Measurements from ENCODE around the gene RSPH4A. TPM values are rescaled to one million over a fixed set of nuclear protein-coding genes. Genes with fewer than 3 reads are reported as not detected.
"Not testable (repeated sequence)": the region's sequence is repeated elsewhere in the genome, so short reads cannot be mapped to it uniquely, and the experiment has no call there.

The RSPH4A gene
- total and polyA plus RNA-seq, 4 experiments from 2014 or later, result 0.39 to 0.44 TPM; not detected in 2

DNA sequence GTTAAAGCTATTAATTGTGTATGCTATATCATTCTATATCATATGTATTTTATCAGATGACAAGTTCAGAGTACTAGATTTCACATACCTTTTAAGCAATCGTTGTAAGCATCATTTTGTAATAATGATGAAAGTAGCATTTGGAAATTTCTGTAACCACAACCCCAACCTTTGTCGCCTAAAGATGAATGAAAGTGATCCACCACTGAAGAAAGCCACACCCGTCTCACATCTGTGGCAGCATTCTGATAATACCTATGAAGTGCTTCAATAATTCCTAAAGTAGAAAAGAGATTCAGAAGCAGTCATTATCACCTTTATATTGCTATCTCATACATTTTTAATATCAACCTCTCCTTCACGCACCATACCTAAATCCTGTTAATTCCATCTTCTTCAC is 35.6 kb downstream of the RSPH4A start:
- H3K4me3 Mint-ChIP-seq, result no peak overlapping the region
- H3K27me3 Mint-ChIP-seq, result no peaks in the 10 kb centered on the region
- peaks cover 4% of the 10 kb centered on the region for H3K4me1 ChIP-seq (ENCODE audit: insufficient read depth, low read length)
- H3K9me3 ChIP-seq (ENCODE audit: control insufficient read depth in 1 of 2, low read length in 2 of 2), result no peaks in the 10 kb centered on the region
- DNase-seq, result no peak
- POLR2A ChIA-PET (ENCODE audit: partially characterized antibody), result interaction anchor here (1.6 kb wide), 1 partner anchor 80 kb away, joined by 3 read pairs; the partner anchor contains the start of gene RWDD1
- no peaks in the 10 kb centered on the region for H3K9me3 Mint-ChIP-seq
- H3K4me3 ChIP-seq (ENCODE audit: low read length in 2 of 2), result no peak overlapping the region
- intact Hi-C loops (cut with micrococcal nuclease), result no loop called here
- CTCF ChIA-PET (ENCODE audit: partially characterized antibody), result no interaction called here
- no peaks in the 10 kb centered on the region for H3K27me3 ChIP-seq (ENCODE audit: insufficient read depth, low read length)
- peaks cover 27% of the 10 kb centered on the region for H3K36me3 ChIP-seq (ENCODE audit: insufficient read depth, low read length)
- peaks cover 0 to 11% (median 5%) of the 10 kb centered on the region in 4 donors for H3K4me1 Mint-ChIP-seq
- H3K27ac Mint-ChIP-seq, result peak overlapping the region in 3 of 7 donors; percentile 58 to 76 (median 61)
- no peak overlapping the region for H3K27ac ChIP-seq (ENCODE audit: low read depth, low read length)
- H3K36me3 Mint-ChIP-seq, result peaks cover 31 to 41% of the 10 kb centered on the region in 2 donors

DNA sequence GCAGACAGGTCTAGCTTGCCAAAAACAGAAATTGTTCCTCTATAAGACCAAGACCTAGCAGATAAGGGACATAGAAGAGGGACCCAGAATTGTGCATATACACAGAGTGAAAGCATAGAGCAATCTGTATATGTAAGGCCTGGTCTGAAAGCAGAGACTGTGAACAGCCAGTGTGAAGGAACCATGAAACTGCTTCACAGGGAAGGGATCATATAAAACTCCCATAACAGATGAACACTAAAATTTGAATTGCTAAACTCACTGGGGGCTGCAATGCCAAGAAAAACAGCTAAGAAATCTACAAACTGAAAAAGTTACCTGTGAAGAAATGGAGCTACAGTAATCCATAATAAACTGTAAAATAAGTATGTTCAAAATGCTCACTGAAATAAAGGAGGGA is 45.3 kb downstream of the RSPH4A start:
- Histone ChIP-seq H3K4me1 (ENCODE audit: insufficient read depth, low read length) (peaks cover 51% of the 10 kb centered on the region), H3K27me3 (ENCODE audit: insufficient read depth, low read length) (no peaks in the 10 kb centered on the region), H3K4me3 (ENCODE audit: low read length in 2 of 2) (no peak overlapping the region), H3K27ac (ENCODE audit: low read depth, low read length) (no peak overlapping the region), H3K9me3 (ENCODE audit: control insufficient read depth in 1 of 2, low read length in 2 of 2) (no peaks in the 10 kb centered on the region), H3K36me3 (ENCODE audit: insufficient read depth, low read length) (peaks cover 8% of the 10 kb centered on the region)
- POLR2A ChIA-PET (ENCODE audit: partially characterized antibody), result interaction anchor here (1.6 kb wide), 1 partner anchor 90 kb away, joined by 4 read pairs; the partner anchor contains the start of gene RWDD1
- CTCF ChIA-PET (ENCODE audit: partially characterized antibody), result no interaction called here
- no peak for DNase-seq
- Mint-ChIP-seq H3K27ac (peak overlapping the region in 2 of 7 donors; percentile 2 to 61), H3K4me3 (no peak overlapping the region), H3K4me1 (peaks cover 40 to 52% (median 44%) of the 10 kb centered on the region in 4 donors), H3K9me3 (no peaks in the 10 kb centered on the region), H3K36me3 (peaks cover 25% of the 10 kb centered on the region in 2 donors), H3K27me3 (no peaks in the 10 kb centered on the region)
- intact Hi-C loops (cut with micrococcal nuclease), result no loop called here

DNA sequence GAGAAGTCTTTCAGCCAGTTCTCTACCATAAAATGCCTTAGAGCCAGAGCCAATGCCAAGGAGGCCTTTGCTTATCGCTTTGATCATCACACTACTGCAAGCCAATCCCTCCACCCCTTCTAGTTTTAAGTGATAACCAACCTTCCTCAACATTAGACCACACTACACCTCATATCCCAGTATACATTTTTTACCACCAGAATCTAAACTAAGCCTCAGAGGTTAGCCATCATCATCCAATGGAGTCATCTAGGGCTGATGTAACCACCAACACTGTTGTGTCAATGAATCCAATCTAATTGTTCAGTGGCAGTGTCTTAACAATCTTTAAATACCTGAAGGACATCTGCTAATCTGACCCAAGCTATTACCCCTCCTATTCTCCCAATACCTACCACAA is 45.9 kb downstream of the RSPH4A start:
- Histone ChIP-seq H3K4me1 (ENCODE audit: insufficient read depth, low read length) (peaks cover 57% of the 10 kb centered on the region), H3K27ac (ENCODE audit: low read depth, low read length) (no peak overlapping the region), H3K4me3 (ENCODE audit: low read length in 2 of 2) (no peak overlapping the region), H3K9me3 (ENCODE audit: control insufficient read depth in 1 of 2, low read length in 2 of 2) (no peaks in the 10 kb centered on the region), H3K27me3 (ENCODE audit: insufficient read depth, low read length) (no peaks in the 10 kb centered on the region), H3K36me3 (ENCODE audit: insufficient read depth, low read length) (peaks cover 4% of the 10 kb centered on the region)
- intact Hi-C loops (cut with micrococcal nuclease), result no loop called here
- POLR2A ChIA-PET (ENCODE audit: partially characterized antibody), result no interaction called here
- Mint-ChIP-seq H3K27ac (peak overlapping the region in 3 of 7 donors; percentile 1 to 55 (median 49)), H3K27me3 (no peaks in the 10 kb centered on the region), H3K4me3 (peak overlapping the region in 1 of 8 donors; percentile 3), H3K9me3 (no peaks in the 10 kb centered on the region), H3K36me3 (peaks cover 19 to 20% of the 10 kb centered on the region in 2 donors), H3K4me1 (peaks cover 45 to 58% (median 49%) of the 10 kb centered on the region in 4 donors)
- CTCF ChIA-PET (ENCODE audit: partially characterized antibody), result interaction anchor here (1.3 kb wide), 1 partner anchor 15 kb away, joined by 3 read pairs; no protein-coding TSS in a partner anchor
- no peak for DNase-seq

DNA sequence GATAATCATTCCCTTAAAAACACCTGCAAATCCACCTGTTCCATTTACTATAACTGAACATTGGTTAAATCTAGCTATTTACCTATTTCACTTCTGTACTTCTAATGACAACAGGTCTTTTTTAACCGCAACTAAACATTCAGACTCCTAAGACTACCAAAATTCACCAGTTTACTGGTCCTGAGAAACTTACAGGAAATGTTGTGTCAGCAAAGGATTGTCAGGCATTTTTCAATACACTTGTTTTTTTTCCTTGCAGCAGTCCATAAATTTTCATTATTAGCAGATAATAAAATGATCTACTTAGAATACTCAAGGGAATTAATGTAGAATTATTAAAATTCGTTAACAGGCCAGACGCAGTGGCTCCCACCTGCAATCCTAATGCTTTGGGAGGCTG is 47.0 kb downstream of the RSPH4A start:
- H3K27me3 Mint-ChIP-seq, result no peaks in the 10 kb centered on the region
- no peak overlapping the region for H3K4me3 ChIP-seq (ENCODE audit: low read length in 2 of 2)
- peak overlapping the region in 3 of 7 donors; percentile 2 to 19 (median 4) for H3K27ac Mint-ChIP-seq
- no peaks in the 10 kb centered on the region for H3K9me3 ChIP-seq (ENCODE audit: control insufficient read depth in 1 of 2, low read length in 2 of 2)
- H3K4me1 Mint-ChIP-seq, result peaks cover 50 to 68% (median 58%) of the 10 kb centered on the region in 4 donors
- no peaks in the 10 kb centered on the region for H3K27me3 ChIP-seq (ENCODE audit: insufficient read depth, low read length)
- peak overlapping the region in 1 of 8 donors; percentile 3 for H3K4me3 Mint-ChIP-seq
- POLR2A ChIA-PET (ENCODE audit: partially characterized antibody), result interaction anchor here (1.1 kb wide), 1 partner anchor 17 kb away, joined by 4 read pairs; the partner anchor contains the start of gene KPNA5
- H3K27ac ChIP-seq (ENCODE audit: low read depth, low read length), result no peak overlapping the region
- intact Hi-C loops (cut with micrococcal nuclease), result no loop called here
- H3K9me3 Mint-ChIP-seq, result no peaks in the 10 kb centered on the region
- H3K36me3 ChIP-seq (ENCODE audit: insufficient read depth, low read length), result no peaks in the 10 kb centered on the region
- CTCF ChIA-PET (ENCODE audit: partially characterized antibody), result interaction anchor here (0.6 to 1.3 kb wide), 2 partner anchors 14 to 444 kb away, joined by 3 to 4 read pairs; no protein-coding TSS in a partner anchor
- peaks cover 66% of the 10 kb centered on the region for H3K4me1 ChIP-seq (ENCODE audit: insufficient read depth, low read length)
- DNase-seq, result no peak
- peaks cover 18 to 20% of the 10 kb centered on the region in 2 donors for H3K36me3 Mint-ChIP-seq

DNA sequence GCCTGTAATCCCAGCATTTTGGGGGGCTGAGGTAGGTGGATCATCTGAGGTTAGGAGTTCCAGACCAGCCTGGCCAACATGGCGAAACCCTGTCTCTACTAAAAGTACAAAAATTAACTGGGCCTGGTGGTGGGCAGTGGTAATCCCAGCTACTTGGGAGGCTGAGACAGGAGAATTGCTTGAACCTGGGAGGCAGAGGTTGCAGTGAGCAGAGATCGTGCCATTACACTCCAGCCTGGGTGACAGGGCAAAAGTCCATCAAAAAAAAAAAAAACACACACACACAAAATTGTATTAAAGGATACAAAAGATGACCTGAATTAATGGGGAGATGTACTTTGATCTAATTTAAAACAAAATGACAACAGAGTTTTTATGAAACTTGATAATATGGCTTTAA is 47.9 kb downstream of the RSPH4A start:
- H3K27me3 ChIP-seq (ENCODE audit: insufficient read depth, low read length); DNase-seq; H3K9me3 ChIP-seq (ENCODE audit: control insufficient read depth in 1 of 2, low read length in 2 of 2); H3K36me3 ChIP-seq (ENCODE audit: insufficient read depth, low read length); H3K27me3 Mint-ChIP-seq; H3K4me3 ChIP-seq (ENCODE audit: low read length in 2 of 2); H3K9me3 Mint-ChIP-seq; intact Hi-C loops (cut with micrococcal nuclease); H3K27ac ChIP-seq (ENCODE audit: low read depth, low read length): not testable (repeated sequence)
- Mint-ChIP-seq H3K27ac (peak overlapping the region in 1 of 7 donors; percentile 83), H3K36me3 (peaks cover 16 to 21% of the 10 kb centered on the region in 2 donors), H3K4me3 (peak overlapping the region in 5 of 8 donors; percentile 2 to 51 (median 17)), H3K4me1 (peaks cover 50 to 71% (median 60%) of the 10 kb centered on the region in 4 donors)
- H3K4me1 ChIP-seq (ENCODE audit: insufficient read depth, low read length), result peaks cover 66% of the 10 kb centered on the region
- ChIA-PET POLR2A (ENCODE audit: partially characterized antibody) (interaction anchor here (1.1 kb wide), 1 partner anchor 16 kb away, joined by 4 read pairs; the partner anchor contains the start of gene KPNA5), CTCF (ENCODE audit: partially characterized antibody) (interaction anchor here (0.6 kb wide), 1 partner anchor 444 kb away, joined by 4 read pairs; no protein-coding TSS in a partner anchor)

DNA sequence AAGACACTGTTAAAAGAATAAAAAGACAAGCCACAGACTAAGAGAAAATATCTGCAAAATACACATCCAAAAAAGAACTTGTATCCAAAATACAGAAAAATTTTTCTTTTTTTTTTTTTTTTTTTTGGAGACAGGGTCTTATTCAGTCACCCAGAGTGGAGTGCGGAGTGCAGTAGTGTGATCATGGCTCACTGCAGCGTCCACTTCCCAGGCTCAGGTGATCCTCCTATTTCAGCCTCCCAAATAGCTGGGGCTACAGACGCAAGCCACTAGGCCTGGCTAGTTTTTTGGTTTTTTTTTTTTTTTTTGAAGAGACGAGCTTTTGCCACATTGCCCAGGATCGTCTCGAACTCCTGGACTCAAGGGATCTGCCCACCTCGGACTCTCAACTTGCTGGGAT is 49.2 kb downstream of the RSPH4A start:
- H3K4me1 Mint-ChIP-seq, result peaks cover 43 to 68% (median 55%) of the 10 kb centered on the region in 4 donors
- Histone ChIP-seq H3K36me3 (ENCODE audit: insufficient read depth, low read length) (no peaks in the 10 kb centered on the region), H3K27ac (ENCODE audit: low read depth, low read length) (no peak overlapping the region), H3K27me3 (ENCODE audit: insufficient read depth, low read length) (no peaks in the 10 kb centered on the region), H3K4me1 (ENCODE audit: insufficient read depth, low read length) (peaks cover 66% of the 10 kb centered on the region), H3K9me3 (ENCODE audit: control insufficient read depth in 1 of 2, low read length in 2 of 2) (no peaks in the 10 kb centered on the region), H3K4me3 (ENCODE audit: low read length in 2 of 2) (no peak overlapping the region)
- intact Hi-C loops (cut with micrococcal nuclease), result no loop called here
- no peak for DNase-seq
- peaks cover 2% of the 10 kb centered on the region in 2 donors for H3K27me3 Mint-ChIP-seq
- H3K4me3 Mint-ChIP-seq, result peak overlapping the region in 7 of 8 donors; percentile 13 to 77 (median 51)
- peak overlapping the region in 2 of 7 donors; percentile 44 to 52 for H3K27ac Mint-ChIP-seq
- POLR2A ChIA-PET (ENCODE audit: partially characterized antibody), result interaction anchor here (1.6 kb wide), 1 partner anchor 94 kb away, joined by 5 read pairs; the partner anchor contains the start of gene RWDD1
- H3K9me3 Mint-ChIP-seq, result no peaks in the 10 kb centered on the region
- CTCF ChIA-PET (ENCODE audit: partially characterized antibody), result interaction anchor here (0.7 to 2.1 kb wide), 4 partner anchors 19 to 105 kb away, joined by 3 to 5 read pairs (median 4); no protein-coding TSS in a partner anchor
- peaks cover 9 to 16% of the 10 kb centered on the region in 2 donors for H3K36me3 Mint-ChIP-seq

DNA sequence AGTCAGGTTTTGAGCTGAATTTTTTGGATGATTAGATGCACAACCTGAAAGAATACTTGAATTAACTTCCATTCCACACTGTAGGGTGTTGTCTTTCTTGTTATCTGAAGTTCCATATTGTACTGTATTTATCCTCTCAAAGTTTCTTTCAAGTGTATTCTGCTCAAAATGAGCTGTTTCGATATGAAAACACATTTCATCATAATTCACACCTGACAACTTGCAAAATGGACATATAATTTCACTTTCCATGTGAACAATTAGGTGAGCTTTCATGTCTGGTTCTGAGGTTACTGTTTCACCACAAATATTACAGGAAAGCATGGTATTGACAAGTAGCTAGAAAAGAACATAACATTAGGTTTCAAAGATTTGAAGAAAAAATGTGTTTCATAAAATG is 50.6 kb downstream of the RSPH4A start:
- no peaks in the 10 kb centered on the region for H3K9me3 ChIP-seq (ENCODE audit: control insufficient read depth in 1 of 2, low read length in 2 of 2)
- intact Hi-C loops (cut with micrococcal nuclease), result no loop called here
- peak overlapping the region in 7 of 8 donors; percentile 33 to 70 (median 51) for H3K4me3 Mint-ChIP-seq
- H3K4me3 ChIP-seq (ENCODE audit: low read length in 2 of 2), result no peak overlapping the region
- ChIA-PET CTCF (ENCODE audit: partially characterized antibody) (interaction anchor here (1.3 to 3.6 kb wide), 4 partner anchors 10 to 106 kb away, joined by 3 to 15 read pairs (median 5); partner anchors contain the start of gene KPNA5), POLR2A (ENCODE audit: partially characterized antibody) (interaction anchor here (1.6 kb wide), 1 partner anchor 95 kb away, joined by 5 read pairs; the partner anchor contains the start of gene RWDD1)
- no peaks in the 10 kb centered on the region for H3K36me3 ChIP-seq (ENCODE audit: insufficient read depth, low read length)
- H3K27ac Mint-ChIP-seq, result peak overlapping the region in 1 of 7 donors; percentile 45
- no peak for DNase-seq
- peaks cover 2% of the 10 kb centered on the region in 2 donors for H3K27me3 Mint-ChIP-seq
- H3K4me1 Mint-ChIP-seq, result peaks cover 37 to 61% (median 48%) of the 10 kb centered on the region in 4 donors
- H3K4me1 ChIP-seq (ENCODE audit: insufficient read depth, low read length), result peaks cover 56% of the 10 kb centered on the region
- H3K27me3 ChIP-seq (ENCODE audit: insufficient read depth, low read length), result no peaks in the 10 kb centered on the region
- H3K9me3 Mint-ChIP-seq, result no peaks in the 10 kb centered on the region
- peaks cover 9 to 16% of the 10 kb centered on the region in 2 donors for H3K36me3 Mint-ChIP-seq
- H3K27ac ChIP-seq (ENCODE audit: low read depth, low read length), result no peak overlapping the region

Measured in CD4-positive, alpha-beta memory T cell (primary cell).